Urothelium cell line (cell line): ENCODE measurements around the gene PLEKHG2.
A peak's percentile ranks its signal among the peaks of the same experiment; 100 is the strongest.

ENCODE experiments used
- DNase-seq: peaks from one replicate; pipeline ENCODE4 v3.0.0; 2011; ENCODE audit warnings: low spot score, mixed read lengths
- FAIRE-seq: peaks from 2 replicates; lab custom pipeline; 2011; peaks lifted over from hg19 to GRCh38; lab: Jason Lieb, UNC

PLEKHG2 gene

GRCh38 chr19:39420769-39421168 lies 8.3 kb downstream of the PLEKHG2 start:
- no peak for DNase-seq
- FAIRE-seq = no peak

- no peak for FAIRE-seq
- DNase-seq = no peak
Observed at GRCh38 chr19:39422020-39422419, 9.6 kb downstream of the PLEKHG2 start.

DNA sequence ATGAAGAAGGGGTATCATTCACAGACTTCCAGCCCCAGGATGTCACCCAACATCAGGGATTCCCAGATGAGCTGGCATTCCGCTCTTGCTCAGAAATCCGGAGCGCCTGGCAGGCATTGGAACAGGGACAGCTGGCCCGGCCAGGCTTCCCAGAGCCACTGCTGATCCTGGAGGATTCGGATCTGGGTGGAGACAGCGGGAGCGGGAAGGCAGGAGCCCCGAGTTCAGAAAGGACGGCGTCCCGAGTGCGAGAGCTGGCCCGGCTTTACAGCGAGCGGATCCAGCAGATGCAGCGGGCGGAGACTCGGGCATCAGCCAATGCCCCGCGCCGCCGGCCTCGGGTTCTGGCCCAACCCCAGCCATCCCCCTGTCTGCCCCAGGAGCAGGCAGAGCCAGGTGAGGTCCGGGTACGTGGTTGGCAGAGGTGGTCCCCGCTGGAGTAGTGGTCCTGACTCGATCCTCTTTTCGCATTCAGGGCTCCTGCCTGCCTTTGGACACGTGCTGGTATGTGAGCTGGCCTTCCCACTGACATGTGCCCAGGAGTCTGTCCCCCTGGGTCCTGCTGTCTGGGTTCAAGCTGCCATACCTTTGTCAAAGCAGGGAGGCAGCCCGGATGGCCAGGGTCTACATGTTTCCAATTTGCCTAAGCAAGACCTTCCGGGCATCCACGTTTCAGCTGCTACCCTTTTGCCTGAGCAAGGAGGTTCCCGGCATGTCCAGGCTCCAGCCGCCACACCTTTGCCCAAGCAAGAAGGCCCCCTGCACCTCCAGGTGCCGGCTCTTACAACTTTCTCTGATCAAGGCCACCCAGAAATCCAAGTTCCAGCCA lies 11.0 kb downstream of the PLEKHG2 start:
- no peak for DNase-seq
- no peak for FAIRE-seq

DNA sequence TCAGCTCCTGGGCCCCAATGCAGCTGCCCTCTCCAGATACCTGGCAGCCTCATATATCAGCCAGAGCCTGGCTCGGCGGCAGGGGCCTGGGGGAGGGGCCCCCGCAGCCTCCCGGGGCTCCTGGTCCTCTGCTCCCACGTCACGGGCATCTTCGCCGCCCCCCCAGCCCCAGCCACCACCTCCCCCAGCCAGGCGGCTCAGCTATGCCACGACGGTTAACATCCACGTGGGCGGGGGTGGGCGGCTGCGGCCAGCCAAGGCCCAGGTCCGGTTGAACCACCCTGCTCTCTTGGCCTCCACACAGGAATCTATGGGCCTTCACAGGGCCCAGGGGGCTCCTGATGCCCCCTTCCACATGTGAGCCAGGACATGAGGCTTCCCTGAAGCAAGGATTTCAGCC lies 12.5 kb downstream of the PLEKHG2 start:
- DNase-seq (no peak), FAIRE-seq (no peak)

DNA sequence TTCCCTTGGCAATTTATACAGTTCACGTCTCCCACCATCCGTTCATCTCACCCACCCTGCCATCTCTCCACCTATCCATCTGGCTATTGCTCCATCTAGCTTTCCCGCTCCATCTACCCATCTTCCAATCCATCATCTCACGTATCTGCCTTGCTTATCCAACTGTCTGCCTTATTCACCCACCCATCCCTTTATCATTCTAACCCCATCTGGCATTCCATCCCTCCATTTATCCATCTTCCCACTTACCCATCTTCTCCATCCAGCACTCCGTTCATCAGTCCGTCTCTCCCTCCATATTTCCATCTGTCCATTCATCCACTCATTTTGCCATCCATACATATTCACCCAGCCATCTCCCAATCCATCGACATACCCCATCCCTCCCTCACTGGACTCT lies 13.3 kb downstream of the PLEKHG2 start:
- peak; percentile 44 for FAIRE-seq
- no peak for DNase-seq

DNA sequence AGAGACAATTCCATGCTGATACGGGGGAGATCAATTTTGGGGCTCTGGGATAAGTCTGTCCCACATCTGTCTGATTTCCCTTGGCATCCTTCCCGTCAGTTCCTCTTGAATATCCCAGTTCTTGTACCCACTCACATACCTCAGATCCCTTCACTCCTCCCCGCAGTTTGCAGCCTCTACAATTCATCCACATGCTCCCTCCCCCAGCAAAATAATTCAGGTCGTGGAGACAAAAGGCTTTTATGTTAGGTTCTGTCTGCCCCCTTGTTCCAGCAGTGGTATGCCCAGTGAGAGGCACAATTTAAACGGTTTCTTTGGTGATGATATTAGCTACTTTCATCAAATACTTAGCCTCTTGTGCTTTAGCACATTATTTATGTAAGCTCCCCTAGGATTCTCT lies 13.7 kb downstream of the PLEKHG2 start:
- FAIRE-seq (no peak), DNase-seq (no peak)

GRCh38 chr19:39427707-39428106 lies 15.2 kb downstream of the PLEKHG2 start:
- DNase-seq (no peak), FAIRE-seq (no peak)

- DNase-seq (peak; percentile 61), FAIRE-seq (no peak)
Observed at GRCh38 chr19:39428283-39429112, 16.0 kb downstream of the PLEKHG2 start.

DNA sequence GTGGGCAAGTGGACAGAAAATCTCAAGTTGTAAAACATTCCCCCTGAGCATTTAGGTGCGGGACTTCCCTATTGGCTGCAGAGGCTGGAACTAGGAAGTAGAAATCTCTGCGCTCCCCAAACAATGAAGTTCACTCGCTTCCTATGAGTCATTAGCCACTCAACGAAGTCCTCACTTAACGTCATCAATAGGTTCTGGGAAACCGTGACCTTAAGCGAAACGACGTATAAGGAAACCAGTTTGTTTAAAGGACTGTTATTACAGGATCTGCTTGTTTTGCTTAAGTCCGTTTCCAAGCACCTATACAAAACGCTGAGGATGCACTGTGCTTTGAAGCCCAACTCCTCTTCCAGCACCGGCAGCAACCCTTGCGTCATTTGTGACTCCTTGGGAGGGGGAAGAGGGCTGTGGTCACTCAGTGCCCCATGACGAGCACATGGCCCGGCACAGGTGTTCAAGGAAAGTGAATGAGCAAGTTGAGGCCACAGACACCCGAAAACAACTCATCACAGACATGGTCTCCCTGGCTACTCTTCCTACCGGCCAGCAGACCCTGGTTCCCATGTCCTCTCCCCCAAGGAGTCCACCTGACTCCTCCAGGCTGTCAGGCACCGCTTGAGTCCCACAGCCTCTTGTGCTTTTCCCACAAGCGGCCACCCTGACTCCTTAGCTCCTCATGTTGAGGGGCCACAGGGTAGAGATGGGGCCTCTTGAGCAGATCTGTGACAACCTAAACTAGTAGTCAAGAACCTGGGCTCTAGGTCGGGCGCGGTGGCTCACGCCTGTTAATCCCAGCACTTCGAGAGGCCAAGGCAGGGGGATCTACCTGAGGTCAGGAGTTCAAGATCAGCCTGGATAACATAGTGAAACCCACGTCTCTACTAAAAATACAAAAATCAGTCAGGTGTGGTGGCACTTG lies 18.5 kb downstream of the PLEKHG2 start:
- FAIRE-seq (no peak), DNase-seq (peak; percentile 51)

- FAIRE-seq (no peak), DNase-seq (no peak)
Observed at GRCh38 chr19:39432677-39433025, 20.2 kb downstream of the PLEKHG2 start.

DNA sequence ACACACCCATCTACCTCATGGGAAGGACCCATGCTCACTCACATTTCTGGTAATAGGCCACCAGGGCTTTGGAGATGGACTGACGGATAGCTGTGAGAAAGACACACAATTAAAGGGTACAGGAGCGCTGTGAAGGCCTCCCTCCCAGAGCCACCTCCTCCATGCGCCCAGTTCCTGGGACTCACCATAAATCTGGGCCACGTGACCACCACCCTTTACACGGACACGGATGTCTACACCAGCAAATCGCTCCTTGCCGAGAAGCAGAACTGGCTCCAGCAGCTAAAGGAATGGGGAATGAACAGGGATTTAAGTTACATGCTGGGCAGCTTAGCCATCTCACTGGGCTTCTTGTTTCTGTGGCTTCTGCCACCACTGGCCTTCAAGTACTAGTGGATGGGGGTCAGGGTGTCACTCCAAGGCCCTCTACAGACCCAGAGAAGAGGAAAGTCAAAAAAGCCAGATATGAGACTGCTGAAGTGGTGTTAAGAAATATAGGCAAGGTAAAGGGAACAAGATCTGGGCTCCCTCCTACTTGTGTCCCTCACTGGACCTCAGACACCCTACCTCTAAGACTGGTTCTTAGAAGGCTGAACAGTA lies 21.1 kb downstream of the PLEKHG2 start:
- no peak for FAIRE-seq
- DNase-seq = no peak

DNA sequence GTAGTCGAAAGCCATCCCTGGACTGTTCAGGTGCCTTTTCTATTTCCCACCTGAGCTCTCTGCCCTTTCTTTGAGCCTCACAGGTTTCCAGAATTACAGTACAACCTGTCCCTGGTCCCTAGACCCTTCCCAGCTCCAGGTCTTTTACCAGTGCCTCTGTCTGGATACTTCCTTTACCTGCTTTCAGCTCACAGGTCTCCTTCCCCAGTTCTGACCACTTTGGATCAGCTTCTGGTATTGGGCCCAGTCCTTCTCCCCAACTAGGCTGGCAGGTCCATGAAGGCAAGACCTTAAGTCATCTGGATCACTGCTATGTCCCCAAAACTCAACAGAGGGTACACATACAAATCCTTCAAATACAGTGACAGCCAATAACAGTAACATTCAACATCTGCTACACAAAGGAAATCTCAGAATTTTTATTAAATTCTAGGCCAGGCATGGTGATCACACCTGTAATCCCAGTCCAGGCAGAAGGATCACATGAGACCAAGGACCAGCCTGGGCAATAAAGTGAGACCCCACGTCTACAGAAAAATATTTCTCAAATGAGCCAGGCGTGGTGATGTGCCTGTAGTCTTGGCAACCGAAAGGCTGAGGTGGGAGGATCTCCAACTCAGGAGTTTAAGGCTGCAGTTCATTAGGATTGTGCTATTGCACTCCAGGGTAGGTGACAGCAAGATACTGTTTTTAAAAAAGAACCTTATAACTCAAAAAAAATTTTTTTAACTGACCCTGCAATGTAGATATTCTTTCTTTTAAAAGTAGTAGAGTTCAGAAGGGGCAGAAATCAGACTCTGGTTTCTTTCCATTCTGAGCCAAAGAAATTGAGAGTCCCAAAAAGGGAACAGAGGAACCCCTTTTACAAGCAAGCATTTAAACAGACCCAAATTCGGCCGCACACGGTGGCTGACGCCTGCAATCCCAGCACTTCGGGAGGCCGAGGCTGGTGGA lies 21.9 kb downstream of the PLEKHG2 start:
- FAIRE-seq = no peak
- DNase-seq = no peak

- peak; percentile 96 for DNase-seq
- no peak for FAIRE-seq
Observed at GRCh38 chr19:39435499-39436349, 23.3 kb downstream of the PLEKHG2 start, which contains the start of gene RPS16. TSS of gene RPS16 (minus strand) at chr19:39435949. CDS start at chr19:39435895, 54 bp downstream.

DNA sequence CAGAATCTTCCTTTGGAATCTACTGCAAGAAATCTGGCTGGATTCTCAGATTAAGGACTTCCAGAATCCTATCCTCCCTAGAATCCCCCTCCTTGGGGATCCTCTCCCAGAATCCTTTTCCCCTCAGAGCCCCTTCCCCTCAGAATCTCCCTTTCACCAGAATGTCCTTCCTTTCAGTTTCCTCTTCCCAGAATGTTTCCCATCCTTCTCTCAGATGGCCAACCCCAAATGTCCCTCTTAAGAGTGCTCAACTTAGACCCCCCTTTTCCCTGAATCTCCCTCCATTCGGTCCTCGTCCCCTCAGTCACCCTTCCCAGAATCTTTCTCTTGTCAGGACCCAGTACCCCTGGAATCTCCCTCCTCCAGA lies 23.9 kb downstream of the PLEKHG2 start:
- no peak for FAIRE-seq
- DNase-seq = no peak

DNA sequence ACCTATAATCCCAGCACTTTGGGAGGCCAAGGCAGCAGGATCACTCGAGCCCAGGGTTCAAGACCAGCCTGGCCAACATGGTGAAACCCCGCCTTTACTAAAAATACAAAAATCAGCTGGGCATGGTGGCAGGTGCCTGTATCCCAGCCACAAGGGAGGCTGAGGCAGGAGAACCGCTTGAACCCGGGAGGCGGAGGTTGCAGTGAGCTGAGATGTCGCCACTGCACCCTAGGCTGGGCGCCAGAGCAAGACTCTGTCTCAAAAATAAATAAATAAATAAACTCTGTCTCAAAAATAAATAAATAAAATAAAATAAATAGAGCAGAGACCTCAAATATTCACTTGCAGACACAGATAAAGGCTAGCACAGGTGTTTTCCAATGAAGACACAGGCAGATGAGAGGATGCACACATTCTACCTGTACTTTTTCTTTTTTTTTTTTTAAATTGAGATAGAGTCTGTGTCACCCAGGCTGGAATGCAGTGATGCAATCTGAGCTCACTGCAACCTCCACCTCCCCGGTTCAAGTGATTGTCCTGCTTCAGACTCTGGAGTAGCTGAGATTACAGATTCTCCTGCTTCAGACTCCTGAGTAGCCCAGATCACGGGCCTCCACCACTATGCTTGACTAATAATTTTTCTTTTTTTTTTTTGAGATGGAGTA lies 25.9 kb downstream of the PLEKHG2 start:
- FAIRE-seq (no peak), DNase-seq (no peak)

DNA sequence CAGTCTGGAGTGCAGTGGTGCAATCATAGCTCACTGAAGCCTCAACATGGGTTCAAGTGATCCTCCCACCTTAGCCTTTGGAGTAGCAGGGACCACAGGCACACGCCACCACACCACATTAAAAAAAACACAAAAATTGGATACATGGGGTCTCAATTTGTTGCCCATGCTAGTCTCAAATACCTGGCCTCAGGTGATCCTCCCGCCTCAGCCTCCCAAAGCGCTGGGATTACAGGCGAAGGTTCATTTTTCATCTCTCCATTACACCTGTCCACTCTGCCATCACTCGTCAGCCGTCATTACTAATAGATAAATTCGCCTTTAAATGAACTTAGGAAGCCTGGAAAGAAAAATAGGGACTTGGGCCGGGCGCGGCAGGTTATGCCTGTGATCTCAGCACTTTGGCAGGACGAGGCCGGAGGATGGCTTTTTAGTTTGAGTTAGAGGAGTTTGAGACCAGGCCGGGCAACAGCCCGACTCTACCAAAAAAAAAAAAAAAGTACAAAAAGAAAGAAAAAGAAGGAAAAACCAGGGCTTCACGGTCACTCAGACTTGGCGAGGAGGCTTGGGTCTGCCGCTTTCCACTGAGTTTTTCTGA lies 32.2 kb downstream of the PLEKHG2 start:
- DNase-seq (no peak), FAIRE-seq (no peak)

- FAIRE-seq = peak; percentile 85
Observed at GRCh38 chr19:39445196-39446111, 33.0 kb downstream of the PLEKHG2 start, which contains the start of gene SUPT5H. TSS of gene SUPT5H (plus strand) at chr19:39445582. CDS start at chr19:39445891, 309 bp downstream.

More at GRCh38 chr19:39445196-39446111, 33.0 kb downstream of the PLEKHG2 start, which contains the start of gene SUPT5H:
- peak; percentile 99 for DNase-seq
